ENCODE data around the gene SERPINE1.

The SERPINE1 gene

DNA sequence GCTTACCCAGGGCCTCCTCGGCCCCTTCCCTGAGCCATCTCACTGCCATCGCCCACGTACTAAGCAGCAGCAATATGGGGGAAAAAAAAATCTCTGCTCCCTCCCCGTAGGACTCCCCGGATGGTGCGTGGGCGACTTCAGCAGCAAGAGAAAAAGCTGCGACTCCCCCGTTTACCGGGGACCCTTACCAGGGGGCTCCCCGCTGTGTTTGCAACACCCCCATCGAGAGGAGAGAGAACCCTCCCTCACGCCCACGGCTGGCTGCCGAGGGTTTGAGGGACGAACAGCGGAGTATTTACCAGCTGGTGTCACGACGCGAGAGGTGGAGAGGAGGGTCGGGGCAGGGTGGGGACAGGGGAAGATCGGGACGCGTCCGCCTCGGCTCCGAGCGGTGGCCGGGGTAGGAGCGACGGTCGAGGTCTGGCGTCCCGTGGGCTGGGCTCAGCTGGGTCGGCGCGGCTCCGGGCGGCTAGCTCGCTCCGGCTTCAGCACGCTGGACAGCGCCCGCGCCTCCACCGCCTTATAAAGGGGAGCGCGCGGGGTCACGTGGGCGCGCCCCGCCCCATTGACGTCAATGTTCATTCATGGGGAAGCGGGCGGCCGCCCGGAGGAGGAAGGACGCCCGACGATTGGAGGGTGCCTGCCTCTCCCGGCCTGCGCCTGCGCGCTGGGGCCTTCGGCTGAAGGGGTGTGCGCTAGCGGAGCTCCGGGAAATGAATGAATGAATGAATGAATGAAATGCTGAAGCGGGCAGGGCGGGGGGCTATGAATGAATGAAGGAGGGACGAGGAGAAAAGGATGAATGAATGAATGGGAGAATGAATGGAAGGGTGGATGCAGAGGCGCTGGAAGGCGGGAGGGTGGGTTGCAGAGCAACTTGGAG is 38.4 kb downstream of the SERPINE1 start, which contains the start of gene VGF:
Gene VGF (minus strand): TSS at position 495 of the 883 bp plus-strand sequence. CDS start 726 bp downstream, outside the sequence.
- peak; percentile 90 for DNase-seq (ENCODE audit: low read depth)
- TF ChIP-seq, protein P1, sequence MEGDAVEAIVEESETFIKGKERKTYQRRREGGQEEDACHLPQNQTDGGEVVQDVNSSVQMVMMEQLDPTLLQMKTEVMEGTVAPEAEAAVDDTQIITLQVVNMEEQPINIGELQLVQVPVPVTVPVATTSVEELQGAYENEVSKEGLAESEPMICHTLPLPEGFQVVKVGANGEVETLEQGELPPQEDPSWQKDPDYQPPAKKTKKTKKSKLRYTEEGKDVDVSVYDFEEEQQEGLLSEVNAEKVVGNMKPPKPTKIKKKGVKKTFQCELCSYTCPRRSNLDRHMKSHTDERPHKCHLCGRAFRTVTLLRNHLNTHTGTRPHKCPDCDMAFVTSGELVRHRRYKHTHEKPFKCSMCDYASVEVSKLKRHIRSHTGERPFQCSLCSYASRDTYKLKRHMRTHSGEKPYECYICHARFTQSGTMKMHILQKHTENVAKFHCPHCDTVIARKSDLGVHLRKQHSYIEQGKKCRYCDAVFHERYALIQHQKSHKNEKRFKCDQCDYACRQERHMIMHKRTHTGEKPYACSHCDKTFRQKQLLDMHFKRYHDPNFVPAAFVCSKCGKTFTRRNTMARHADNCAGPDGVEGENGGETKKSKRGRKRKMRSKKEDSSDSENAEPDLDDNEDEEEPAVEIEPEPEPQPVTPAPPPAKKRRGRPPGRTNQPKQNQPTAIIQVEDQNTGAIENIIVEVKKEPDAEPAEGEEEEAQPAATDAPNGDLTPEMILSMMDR (IDR thresholded peaks at IDR 0.05; ENCODE audit: low read length, missing control alignments), result no peak
- H3K4me3 ChIP-seq (replicated peaks; ENCODE audit: low read depth, low read length), result peak within 1 kb of the TSS; percentile 39

- DNase-seq (ENCODE audit: low read depth), result no peak
- TF ChIP-seq, protein P1 (IDR thresholded peaks at IDR 0.05; ENCODE audit: low read length, missing control alignments), result no peak
- peak overlapping the region; percentile 39 for H3K4me3 ChIP-seq (replicated peaks; ENCODE audit: low read depth, low read length)
Observed at GRCh38 chr7:101165958-101166647, 39.2 kb downstream of the SERPINE1 start.

DNA sequence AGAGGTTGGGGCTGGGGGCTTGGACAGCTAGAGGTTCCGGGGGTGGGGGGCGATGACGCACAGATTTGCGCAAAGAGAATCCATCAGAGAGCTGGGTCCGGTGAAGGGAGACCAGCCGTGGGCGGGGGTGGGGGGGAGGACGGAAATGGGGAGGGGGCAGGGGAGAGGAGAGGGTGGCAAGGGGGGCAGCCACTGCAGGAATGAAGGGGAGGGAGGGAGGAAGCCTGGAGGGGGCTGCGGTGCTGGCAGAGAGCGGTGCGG is 39.7 kb downstream of the SERPINE1 start:
- H3K4me3 ChIP-seq (replicated peaks; ENCODE audit: low read depth, low read length), result no peak overlapping the region
- TF ChIP-seq, protein P1 (IDR thresholded peaks at IDR 0.05; ENCODE audit: low read length, missing control alignments), result no peak
- DNase-seq (ENCODE audit: low read depth), result no peak

DNA sequence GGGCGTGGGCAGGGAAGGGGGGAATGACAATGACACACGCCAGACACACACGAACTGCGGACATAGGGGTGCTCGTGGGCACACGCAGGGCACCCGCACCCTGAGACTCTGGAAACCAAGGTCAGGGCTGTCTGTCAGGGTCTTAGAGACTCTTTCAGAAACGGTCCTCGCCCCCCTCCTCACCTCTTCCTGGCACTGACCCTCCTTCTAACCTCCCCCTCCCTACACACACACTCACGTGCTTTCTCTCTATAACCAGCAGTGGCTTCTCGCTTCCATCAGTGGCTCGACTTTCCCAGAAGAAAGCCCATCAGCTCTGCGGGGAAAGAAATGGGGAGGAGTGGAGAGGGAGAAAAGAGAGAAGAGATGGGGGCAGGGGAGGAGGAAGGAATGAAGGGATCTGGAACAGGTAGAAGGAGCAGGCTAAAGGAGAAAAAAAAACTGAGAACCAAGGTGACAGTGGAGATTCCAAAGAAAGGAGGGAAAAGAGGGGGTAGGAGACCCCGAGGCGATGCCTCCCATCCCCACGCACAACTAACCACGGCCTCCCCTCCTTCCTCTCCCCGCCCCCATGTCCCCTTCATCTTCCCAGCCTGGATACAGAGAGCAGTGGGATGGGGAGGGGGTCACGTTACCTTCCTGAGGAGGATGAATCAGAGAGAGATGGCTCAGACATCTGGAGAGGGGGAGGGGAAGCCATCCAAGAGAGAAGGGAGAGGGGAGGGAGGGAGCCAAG is 40.2 kb downstream of the SERPINE1 start:
- no peak for DNase-seq (ENCODE audit: low read depth)

DNA sequence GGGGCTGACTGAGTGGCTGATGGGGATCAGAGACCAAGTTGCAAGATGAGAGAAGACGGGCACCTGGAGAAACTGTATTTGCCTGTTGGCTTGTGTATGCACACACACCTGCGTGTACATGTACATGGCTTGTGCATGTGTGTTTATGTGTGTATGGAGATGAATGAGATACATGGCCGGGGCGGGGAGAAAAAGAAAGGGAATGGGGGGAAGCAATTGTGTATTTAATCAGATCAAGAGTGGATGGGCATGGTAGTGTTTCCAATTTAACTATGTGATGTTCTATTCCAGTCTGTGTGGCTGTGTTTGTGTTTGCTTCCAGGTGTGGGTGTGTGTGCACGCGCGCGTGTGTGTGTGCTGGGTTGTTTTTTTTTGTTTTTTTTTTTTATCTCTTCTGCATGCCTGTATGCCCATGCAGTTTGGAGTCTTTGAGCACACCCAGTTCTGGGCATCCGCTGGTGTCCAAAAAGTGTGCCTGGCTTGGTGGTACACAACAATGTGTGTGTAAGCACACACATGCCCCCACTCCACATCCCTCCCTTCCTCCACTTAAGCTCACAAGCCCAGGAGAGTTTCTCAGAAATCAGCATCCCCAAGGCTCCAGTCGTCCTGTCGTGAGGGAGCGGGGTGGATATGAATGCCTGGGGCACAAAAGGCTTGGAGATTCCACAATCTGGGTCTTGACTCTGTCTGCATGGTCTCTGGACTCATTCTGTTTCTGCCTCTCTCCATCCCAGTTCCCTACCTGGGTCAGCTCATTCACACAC is 40.9 kb downstream of the SERPINE1 start:
- TF ChIP-seq, protein P1 (IDR thresholded peaks at IDR 0.05; ENCODE audit: low read length, missing control alignments), result no peak
- no peak overlapping the region for H3K4me3 ChIP-seq (replicated peaks; ENCODE audit: low read depth, low read length)
- no peak for DNase-seq (ENCODE audit: low read depth)

More for the DNA sequence above, 40.2 kb downstream of the SERPINE1 start:
- H3K4me3 ChIP-seq (replicated peaks; ENCODE audit: low read depth, low read length), result no peak overlapping the region
- TF ChIP-seq, protein P1 (IDR thresholded peaks at IDR 0.05; ENCODE audit: low read length, missing control alignments), result no peak

GRCh38 chr7:101168412-101169049 is 41.6 kb downstream of the SERPINE1 start:
- H3K4me3 ChIP-seq (replicated peaks; ENCODE audit: low read depth, low read length), result no peak overlapping the region
- TF ChIP-seq, protein P1 (IDR thresholded peaks at IDR 0.05; ENCODE audit: low read length, missing control alignments), result no peak
- DNase-seq (ENCODE audit: low read depth), result no peak

All from fibroblast of pulmonary artery (primary cell).